SHP77 (cell line): ENCODE data around the gene LDHD.
A peak's percentile ranks its signal among the peaks of the same experiment; 100 is the strongest.

Experiments used
- DNase-seq, 2 experiments: peaks; one replicate each; lab custom pipeline; 2025; lab: John Stamatoyannopoulos, UW

LDHD gene

DNA sequence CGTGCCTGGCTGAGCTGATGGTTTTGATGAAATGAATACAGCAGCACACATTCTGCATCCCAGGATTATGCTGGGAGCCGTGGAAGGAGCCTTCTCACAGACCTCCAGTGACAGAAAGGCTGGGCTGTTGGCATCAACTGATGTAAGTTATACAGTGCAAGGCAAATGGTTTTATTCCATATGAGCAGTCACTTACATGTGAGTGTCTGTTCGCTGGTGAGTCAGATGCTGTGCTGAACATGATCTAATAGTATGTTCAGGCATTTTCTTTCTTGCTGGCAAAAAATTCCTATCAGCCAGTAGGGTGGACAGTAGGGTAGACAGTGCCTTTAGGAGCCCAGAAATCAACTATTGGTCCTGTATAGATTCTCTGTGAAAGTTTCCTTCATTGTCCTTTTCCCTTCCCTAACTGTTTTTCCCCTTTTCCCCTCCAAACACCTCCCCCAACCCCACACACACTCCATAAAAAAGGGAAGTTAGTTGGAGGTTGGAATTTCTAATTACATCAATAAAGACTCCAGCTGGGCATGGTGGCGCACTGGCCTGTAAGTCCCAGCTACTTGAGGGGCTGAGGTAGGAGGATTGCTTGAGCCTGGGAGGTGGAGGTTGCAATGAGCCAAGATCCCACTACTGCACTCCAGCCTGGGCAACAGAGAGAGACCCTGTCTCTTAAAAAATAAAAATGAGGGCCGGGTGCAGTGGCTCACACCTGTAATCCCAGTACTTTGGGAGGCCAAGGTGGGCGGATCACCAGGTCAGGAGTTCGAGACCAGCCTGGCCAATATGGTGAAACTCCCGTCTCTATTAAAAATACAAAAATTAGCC is 36.2 kb downstream of the LDHD start:
- DNase-seq: no peak

DNA sequence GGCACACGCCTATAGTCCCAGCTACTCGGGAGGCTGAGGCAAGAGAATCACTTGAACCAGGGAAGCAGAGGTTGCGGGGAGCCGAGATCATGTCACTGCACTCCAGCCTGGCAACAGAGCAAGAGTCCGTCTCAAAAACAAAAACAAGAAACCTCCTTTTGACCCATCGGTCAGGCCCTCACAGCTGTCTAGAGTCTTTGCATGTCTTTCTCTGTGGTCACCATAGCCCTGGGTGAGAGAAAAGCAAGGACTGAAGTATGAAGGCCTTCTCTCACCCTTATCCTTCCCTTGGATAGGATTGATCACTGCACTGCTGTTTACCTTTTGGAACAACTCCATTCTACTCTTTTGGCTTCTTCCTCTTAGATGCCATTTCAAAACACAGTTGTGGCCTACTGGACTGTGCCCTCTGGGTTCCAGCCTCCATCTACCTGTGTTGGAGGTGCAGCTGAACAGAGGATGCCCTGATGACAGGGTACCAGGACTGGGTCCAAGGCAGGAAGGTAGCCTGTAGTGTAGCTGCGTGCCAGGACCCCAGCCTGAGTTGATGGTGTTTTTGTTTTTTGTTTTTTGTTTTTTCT is 37.1 kb downstream of the LDHD start:
- no peak for DNase-seq

DNA sequence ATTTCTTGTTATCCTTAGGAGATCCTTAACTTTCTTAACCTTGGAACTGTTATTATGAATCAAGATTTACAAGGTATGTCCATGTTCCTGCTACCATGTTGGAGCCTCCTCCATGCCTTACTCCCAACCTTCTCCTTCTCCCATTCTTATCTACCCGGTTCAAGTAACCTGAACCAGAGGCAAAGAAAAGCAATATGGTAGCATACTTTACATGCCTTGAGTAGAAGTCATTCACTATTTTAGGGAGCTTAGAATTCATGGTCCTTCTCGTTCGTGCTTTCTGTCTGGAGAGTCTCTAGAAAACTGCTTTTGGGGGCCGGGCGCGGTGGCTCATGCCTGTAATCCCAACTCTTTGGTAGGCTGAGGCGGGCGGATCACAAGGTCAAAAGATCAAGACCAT is 37.7 kb downstream of the LDHD start:
- no peak for DNase-seq

DNA sequence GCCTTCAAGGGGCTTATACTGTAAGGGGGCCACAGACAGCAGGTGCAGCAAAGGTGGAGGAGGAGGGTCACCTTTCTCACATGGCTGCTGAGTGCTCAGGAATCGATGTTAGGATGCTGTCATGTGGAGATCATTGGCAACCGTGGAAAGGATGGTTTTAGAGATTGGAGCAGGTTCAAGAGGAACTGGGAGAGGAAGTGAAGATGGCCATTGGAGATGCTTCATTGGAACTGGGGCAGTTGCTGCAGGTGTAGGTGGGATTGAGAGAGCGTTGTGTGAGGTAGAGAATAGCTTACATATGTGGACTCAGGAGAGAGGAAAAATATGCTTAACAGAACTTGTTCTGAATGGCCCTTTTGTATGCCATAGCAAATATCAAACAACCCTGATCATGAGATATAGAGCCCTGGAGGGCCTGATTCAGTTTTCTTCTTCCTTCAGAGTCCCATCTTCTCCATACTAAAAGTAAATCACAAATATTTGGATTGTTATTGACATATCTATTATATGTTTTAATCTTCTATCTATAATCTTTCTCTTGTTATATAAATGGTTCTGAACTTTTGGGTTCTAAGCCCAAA is 40.8 kb downstream of the LDHD start:
- DNase-seq: peak in 1 of 2 experiments; percentile 70

DNA sequence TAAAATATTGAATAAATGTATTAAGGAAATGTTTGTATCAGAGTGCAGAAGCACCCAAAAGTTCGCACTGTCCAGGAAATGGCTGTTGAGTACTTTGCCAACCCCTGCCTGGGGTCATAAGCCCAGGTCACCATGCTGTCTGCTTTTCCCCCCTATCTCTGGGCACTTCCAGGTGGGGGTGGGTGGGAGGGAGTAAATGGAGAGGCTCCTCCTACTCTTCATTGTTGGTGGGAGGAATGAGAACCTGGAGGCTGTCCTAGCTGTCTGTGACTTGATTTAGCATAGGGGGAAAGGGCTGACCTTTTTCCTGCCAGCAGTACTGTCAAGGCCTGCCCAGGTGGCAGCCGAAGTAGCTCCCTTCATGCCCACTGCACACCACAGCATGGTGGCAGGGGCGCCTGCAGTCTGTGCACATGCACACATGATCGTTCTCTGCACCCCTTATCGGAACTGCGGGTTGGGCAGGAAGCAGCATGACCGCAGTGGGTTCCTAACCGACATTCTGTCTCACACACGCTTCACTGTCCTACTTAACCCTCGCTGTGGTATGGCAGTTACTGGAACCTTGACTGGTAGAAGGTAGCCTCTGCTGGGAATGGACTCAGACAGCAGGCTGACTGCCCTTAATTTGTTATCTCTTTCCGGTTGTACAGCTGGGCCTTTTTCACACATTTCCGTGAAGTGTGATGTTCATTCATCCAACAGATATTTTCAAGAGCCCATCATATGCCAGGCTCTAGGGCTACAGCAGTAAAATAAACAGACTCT is 41.5 kb downstream of the LDHD start:
- peak; percentile 65 to 70 for DNase-seq

DNA sequence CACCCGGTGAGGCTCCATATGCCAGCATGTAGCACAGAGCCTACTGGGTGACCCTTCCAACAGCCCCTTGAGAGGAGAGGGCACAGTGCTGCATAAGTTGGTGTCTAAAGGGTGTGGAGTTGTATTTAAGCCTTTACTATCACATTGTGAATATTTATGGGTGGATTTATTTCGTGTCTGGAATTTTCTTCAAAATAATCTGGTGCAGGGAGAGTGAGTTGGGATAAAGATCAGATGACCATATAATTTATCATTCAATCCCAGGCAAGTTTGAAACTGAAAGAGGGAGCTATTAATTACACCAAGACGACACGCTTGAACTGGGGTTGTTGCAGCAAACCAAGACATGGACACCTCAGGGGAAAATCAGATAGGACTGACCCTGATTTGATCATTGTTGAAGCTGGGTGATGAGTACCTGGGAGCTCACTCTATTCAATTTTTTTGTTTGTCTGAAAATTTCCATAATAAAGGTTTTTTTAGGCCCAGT is 42.2 kb downstream of the LDHD start:
- no peak for DNase-seq

DNA sequence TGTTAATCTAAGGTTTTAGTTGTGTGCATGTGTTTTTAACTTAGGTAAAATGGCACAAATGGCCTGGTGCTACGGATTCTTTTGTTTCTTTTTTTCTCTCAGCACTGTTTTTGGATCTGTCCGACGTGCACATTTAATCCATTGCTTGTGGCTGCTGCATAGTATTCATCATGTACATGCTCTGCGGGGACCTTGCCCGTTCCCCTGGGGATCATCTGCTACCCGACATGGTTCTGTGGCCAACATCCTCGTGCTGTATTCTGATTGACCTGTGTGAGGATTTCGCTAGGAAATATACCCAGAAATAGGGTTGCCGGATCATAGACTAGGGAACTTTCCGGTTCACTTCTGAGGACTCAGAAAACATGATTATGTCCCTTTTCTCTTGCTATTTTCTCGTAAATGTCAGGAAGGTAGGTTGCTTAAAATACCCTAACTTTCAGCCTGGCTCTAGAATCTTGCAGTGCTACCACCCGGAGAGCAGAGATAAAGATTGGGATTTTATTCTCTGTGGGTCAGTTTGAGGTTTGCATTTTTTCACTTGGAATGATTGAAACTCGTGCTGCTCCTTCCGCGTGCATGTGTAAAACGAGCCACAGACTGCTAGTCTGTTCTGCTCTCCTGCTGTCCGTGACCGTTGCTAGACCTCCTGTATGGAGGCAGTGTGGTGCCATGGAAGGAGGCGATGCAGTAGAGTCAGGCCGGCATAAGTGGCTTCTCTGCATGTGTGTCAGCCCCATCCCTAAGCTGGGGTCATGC is 42.9 kb downstream of the LDHD start:
- no peak for DNase-seq

DNA sequence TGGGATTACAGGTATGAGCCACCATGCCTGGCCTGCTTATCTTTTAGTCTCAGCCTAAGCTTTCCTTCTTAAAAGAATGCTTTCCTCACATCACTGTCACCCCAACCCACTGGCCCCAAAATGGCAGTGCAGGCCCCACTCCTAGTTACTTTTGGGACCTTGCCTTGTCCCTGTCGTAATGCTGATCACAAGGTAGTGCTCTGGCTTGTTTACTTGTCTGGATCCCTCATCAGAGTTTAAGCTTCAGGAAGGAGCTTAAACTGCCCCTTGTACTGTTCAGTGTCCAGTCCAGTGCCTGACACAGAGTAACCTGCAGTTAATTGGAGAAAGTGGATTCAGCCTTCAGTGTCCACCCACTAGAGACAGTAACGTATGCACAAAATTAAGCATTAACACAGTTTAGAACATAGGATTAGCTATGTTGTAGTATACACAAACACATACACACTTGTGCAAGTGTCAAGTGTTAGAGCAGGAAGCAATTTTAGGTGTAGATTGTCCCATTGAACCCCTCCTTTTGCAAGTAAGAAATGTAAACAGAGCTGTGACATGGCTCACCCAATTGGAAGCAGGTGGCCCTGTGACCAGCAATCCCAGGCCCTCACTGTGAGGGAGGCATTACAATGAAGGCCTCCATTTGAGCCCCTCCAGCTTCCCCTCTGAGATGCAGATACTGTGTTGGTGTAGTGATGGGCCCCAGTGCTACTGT is 44.2 kb downstream of the LDHD start:
- no peak for DNase-seq

DNA sequence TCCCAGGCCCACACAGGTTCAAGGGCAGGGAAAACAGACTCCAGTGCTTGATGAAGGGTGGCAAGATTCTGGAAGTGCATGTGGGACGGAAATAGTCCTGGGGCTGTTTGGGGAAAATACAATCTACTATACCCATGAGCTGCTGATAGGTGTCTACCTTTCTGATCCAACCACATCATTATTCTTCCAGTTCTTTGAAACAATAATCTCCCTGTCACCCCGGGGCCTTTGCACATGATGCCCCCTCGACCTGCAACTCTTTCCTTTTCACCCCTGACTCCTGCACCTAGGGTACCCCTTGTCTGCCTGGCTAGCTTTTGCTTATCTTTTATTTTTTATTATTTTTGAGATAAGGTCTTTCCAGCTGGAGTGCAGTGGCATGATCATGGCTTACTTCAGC is 45.0 kb downstream of the LDHD start:
- no peak for DNase-seq

DNA sequence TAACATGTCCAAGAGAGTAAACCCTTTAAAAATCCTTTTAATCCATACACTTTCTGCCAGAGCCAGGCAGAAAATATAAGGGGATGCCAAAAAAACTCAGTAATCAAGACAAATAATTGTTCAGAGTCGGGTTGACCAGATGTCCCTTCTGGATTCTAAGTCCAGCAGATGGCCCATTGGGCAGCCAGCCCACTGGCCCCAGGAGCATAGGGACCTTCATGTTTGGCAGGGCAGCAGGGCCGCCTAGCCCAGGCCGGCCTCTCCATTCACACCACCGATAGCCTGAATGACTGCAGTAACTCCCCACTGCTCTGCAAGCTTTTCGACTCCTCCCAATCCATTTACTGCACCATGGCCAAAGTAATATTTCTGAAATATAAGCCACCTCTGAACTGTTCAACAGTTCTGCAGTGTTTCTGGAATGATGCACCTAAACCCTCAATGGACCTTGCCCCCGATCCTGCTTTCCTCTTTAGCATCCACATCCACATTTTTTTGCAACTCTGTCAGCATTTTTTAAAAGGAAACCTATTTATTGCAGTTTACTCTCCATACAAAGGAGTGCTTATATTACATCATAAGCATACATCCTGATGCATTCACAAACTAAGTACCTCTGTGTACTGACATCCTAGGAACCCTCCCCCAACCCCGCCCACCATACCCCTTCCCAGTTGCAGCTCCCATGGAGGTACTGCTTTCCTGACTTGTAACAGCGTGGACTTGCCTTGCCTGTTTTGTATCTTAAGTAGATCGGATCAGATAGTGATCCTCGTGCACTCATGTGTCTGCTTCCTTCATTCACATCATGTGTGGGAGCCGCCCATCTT is 46.4 kb downstream of the LDHD start:
- DNase-seq: no peak

DNA sequence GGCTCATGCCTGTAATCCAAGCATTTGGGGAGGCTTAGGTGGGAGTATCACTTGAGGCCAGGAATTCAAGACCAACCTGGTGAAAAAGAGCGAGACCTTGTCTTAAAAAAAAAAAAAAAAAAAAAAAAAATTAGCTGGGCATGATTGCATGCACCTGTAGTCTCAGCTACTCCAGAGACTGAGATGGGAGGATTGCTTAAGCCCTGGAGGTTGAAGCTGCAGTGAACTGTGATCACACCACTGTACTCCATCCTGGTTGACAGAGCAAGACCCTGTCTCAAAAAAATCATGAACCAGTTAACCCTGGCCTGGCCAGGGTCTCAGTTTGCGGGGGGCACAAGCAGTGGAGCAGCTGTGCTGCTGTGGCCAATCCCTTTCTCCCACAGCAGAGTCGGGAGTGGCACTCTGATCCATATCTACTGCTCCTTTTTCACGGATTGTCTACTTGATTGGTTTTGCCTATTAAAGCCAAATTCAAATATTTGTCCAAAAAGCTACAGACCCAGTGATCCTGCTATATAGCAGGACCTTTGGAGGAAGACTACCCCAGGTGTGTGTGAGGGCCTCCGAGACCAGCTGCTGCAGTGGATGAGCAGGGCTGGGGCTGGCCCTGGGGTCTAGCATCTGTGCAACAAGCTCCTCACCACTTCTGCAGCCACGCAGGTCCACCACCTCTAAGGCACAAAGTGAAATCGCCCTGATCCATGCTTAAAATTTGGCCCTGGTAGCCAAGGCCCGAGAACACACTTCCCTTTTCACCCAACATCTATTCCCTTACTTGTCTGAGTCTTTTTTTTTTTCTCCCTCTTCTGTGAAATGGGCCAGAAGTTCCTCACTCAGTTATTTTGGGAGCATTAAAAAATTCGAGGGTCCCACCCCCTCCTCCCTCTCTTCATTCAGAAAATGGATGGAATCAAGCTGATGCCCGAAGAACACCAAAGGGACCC is 48.2 kb downstream of the LDHD start:
- DNase-seq: no peak

DNA sequence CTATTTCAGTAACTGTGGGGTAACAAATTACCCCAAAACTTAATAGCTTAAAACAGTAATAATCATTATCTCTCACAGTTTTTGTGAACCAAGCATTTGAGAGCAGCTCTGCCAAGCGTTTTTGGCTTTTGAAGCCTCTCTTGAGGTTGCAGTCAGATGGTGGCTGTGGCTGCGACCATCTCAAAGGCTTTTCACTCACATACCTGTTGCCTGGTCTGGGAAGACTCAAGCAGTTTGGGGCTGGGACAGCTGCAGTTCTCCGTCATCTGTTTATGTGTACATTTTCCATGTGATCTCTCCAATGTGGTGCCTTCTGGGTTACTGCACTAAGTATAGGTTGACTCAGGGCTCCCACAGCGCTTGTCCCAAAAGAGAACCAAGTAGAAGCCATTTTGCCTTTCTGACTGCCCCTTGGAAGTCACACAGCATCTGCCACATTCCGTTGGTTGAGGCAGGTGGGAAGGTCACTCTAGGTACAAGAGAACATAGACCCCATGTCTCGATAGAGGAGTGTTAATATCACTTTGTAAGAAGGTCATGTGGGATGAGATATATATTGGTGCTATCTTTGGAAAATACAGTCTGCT is 49.6 kb downstream of the LDHD start:
- no peak for DNase-seq

DNA sequence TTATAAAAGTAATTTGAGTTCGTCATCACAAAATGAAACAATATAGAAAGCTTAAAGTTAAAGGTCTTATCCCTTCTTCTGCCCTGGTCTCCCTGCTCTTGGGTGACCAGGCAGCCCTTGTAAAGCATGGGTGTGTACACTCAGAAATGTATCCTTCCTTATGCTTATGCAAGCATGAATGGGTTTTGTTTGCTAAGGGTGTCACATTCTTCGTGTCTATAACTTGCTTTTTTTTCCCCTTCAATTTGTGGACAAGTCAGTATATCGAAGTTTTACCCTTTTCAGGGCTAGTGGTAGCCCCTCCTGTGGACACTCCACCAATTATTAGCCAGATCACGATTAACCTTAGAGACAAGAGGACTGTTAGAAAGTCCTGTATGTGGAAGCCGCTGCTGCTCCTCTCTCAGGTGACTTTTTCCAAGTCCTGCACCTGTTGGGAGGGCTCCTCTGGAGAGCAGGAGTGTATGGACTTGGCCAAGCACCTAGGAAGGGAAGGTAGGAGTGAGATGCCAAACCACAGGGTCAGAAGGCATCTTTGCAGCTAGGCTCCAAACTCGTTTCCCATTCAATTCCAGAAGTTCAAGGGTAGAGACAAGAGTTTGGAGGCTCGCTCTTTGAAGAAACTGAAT is 50.9 kb downstream of the LDHD start:
- no peak for DNase-seq

DNA sequence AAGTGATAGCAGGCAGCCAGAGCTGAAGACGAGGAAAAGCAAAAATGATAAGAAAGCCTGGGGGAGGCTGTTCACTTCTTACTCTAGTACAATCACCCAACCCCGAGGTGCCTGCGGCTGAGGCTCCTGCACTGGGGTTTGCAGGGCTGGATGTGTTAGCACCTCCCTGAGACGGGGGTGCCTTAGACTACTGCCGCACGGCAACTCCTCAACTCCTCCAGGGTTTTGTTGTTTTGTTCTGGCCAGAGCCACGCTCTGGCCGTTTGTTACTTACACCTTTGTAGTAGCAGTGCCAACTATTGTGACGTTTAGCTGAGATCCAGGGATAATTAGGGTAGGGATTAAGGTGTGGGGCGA is 51.5 kb downstream of the LDHD start:
- DNase-seq: no peak

DNA sequence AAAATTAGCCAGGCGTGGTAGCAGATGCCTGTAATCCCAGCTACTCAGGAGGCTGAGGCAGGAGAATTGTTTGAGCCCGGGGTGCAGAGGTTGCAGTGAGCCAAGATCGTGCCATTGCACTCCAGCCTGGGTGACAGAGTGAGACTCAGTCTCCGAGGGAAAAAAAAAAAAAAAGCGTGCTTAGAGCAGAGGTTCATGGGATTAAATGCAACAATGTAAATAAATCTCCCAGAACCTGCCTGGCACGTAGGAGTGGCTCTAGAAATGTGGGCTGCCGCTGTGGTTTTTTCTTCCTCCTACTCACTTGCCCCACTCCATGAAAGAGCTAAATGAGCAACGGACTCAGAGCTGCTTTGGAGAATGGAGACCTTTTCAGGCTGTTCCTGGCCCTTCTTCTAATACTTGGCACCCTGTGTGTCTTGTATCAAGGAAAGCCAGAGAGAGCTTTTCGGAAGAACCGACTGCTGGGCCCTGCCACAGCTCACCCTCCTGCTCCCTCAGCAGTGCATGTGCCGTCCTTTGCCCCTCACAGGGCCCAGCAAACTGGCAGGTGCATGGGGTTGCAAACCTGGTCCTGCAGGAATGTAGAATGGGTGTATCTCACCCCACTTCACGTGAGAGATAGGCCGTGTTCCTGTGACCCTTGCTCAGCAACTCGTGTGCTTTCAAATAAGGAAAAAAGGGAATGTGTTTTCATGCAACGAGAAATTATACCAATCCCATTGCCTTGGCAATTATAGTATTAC is 52.0 kb downstream of the LDHD start:
- DNase-seq: peak; percentile 41 to 51

DNA sequence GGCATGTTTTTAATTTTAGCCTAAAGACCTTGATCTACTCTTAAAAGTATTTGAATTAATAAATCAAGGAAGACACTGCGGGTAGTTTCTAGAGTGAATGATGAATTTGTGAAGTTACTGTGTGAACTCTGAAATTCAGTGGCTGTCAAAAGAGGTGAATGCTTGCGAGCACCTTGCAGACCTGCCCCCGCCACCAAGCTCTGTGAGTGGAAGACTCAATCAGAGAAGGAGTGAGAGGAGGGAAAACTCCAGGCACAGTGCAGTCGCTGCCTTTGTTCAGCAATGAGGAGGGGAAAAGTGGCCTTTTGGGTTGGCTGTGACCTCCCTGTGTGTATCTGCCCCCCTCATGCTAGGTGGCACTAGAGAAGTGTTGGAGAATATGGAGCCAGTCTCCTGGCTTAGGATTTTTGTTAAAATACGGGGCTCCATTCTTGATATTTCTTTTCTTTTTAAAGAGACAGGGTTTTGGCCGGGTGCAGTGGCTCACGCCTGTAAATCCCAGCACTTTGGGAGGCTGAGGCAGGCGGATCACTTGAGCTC is 53.0 kb downstream of the LDHD start:
- DNase-seq: no peak

DNA sequence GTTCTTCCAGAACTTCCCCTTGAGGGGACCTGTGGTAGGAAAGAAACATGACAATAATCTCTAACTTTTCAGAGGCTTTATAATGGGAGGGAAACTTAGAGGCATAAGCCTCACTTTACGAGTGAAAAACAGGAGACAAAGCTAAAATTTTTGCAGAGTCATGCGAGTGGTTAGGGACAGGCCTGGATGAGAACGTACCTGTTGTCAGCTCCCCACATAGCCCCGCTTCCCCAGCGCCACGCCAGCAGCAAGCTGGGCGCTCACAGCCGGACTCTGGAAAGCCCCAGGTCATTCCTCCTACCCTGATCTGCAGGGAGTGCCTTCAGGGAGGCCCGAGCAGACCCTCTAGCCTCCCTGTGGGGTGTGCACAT is 53.6 kb downstream of the LDHD start:
- no peak for DNase-seq
